NCI-H1436 treated with DMSO at 0.1 percent for 48 hours (cell line): ENCODE data around the gene WNT11.

Source experiments
- DNase-seq: peaks from one replicate; lab custom pipeline; 2025; lab: John Stamatoyannopoulos, UW

WNT11 gene

DNA sequence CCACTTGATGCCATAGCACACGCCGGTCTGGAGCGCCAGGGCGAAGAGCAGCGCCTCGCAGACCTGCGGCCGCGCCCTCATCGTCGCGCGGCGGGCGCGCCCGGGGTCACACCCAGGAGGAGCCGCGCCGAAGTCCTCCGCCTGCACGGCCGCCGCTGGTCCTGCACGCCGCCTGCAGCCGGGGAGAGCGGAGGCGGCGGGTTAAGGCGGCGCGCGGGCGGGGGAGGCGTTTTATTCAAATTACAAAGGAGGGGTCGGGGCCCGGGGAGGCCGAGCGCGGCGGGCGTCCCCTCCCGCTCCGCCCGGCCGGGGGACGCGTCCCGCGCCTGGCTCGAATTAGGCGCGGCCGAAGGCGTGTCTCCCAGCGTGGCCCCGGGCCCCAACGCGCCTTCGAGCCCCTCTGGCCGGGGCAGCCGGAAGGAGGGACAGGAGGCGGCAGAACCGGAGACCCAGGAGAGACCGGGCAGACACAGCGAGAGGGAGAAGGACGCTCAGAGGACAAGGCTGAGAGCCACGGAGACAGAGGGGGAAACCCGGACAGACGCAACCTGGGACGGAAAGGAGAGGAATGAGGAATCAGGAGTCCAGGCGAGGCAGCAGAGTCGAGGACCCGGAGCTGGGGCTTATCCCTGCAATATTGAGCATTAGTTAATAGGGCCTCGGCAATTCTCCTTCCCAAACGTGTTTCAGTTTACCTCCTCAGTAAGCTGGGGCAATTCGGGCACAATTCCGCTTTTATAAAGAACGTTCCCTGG, at the start of gene WNT11:
Gene WNT11, minus strand, starts transcription at position 176 of the 755 bp plus-strand sequence. Its CDS starts 95 bp downstream, at position 81.
- no peak for DNase-seq

DNA sequence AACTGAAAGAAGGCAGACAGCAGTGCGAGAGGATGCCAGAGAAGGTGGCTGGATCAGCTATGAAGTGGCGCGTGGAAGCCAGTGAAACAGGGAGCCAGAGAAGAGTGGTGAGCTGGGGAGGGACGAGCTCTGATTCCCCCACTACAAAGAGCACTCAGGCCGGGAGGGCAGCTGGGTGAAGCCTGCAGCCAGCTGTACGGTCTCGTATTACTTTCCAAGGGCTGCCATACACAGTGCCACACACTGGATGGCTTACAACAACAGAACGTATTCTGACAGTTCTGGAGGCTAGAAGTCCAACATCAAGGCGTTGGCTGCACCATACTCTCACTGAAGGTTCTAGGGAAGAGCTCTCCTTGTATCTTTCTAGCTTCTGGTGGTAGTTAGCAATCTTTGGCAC, 47.1 kb upstream of the WNT11 start:
- no peak for DNase-seq

DNA sequence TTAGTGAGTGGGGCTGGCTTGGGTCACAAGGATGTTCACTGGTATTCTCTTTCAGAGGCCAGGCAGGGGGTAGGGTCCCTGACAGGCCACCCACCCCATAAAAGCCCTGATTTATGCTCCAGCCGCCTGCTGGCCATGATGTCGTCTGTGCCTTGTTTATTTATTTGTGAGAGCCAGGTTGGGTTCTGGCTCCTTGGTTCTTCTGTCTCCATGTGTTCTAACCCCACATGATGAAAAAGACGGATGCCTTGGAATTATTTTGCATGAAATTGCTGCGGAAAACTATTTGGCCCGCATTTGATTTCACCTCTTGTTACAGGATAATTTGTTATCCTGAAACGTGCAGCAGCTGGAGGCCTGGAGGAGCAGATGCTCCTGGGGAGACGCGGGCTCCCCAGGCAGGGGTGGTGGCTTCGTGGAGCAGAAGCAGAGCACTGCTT, 46.3 kb upstream of the WNT11 start:
- no peak for DNase-seq

DNA sequence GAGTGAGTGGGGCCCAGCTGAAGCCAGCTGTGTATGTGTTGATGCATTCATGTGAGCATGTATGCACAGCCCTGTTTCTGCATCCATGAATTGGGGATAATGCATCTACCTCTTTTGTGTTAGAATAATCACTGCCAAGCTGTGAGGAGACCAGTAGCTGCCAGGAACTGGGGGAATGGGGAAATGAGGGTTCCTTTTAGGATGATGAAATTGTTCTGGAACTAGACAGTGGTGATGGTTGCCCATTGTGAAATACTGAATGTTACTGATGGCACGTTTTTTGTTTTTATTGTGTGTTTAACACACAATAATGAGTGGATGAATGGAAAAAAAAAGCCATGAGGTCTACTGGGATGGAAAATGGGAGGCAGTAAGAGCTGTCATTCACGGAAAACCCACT, 45.3 kb upstream of the WNT11 start:
- no peak for DNase-seq

DNA sequence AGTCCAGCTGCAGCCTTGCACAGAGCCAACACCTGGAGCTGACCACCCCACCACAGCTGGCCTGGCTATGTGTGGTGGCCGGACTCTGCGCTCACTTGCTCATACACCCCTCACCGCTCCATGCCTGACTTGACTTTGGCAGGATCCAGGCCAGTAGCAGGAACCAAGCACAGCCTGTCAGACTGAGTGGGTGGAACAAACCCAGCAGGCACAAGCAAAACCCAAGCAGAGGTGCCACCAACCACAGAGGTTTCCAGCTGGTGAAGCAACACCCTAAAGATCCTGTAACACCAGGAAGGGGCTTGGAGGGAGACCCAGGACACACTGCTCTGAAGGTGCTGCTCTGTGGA, 44.9 kb upstream of the WNT11 start:
- DNase-seq: no peak

DNA sequence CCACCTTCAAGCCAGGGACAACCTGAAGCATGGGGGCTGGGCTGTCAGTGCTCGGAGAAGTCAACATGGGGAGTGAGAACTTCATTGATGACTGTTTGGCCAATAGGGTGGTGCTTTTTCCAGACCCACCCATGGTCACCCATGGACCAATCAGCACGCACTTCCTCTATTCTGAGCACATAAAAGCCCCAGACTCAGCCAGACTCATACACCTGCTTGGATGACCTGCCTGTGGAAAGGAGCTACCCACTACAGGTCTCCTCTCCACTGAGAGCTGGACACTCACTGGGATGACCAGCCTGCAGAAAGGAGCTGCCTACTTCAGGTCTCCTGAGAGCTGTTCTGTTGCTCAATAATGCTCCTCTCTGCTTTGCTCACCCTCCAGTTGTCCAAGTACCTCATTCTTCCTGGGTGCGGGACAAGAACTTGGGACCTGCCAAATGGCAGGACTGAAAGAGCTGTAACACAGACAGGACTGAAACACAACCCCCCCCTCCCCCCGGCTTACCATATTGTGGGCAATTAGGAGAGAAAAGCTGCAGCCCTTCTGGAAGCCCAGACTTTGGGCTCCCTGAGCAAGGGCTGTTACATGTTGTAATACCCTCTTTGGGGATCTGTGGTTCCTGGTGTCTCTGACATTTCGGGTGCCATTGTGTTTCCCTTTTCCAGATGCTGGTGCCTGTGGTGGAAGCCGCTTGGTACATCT, 44.4 kb upstream of the WNT11 start:
- no peak for DNase-seq

DNA sequence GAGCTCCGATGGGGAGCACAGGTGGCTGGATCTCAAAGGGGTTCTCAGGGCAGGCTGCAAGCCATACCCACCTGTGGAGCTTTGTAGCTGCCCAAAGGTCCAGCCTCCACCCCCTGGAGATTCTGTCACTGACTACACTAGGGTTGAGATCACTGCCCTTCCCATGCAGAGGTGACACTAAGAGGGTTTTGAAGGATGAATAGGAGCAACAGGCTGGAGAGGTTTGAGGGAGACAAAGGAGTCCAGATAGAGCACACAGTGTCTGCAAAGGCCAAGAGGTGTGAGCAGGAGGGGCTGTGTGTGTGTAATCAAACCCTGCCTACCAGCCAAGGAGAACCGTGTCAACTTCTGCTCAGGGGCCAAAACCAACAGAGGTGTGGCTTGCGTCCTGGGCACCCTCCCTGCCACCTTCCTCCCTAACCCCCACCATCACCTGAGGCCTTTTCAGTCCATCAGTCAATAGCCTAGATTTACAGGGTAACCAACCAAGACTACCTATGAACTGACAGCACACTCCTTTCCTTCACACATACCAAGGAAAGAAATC, 43.0 kb upstream of the WNT11 start:
- DNase-seq: no peak

DNA sequence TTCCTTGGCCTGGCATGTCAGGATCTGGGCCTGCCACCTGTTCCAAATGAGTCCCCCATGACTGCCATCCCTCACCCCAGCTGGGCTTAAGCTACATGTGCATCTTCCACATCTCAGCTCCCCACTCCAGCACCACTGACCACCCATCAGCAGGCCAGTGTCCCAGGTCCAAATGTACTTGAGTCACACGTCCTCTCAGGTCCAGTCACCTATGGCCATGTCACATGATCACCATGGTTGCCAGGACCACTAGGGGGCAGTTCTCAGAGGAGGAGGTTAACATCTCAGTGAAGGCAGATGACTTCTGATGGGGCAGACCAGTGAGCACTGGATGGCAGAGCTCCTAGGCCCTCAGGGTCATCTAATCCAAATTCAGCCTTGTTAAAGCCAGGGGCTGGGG, 41.9 kb upstream of the WNT11 start:
- DNase-seq: no peak

DNA sequence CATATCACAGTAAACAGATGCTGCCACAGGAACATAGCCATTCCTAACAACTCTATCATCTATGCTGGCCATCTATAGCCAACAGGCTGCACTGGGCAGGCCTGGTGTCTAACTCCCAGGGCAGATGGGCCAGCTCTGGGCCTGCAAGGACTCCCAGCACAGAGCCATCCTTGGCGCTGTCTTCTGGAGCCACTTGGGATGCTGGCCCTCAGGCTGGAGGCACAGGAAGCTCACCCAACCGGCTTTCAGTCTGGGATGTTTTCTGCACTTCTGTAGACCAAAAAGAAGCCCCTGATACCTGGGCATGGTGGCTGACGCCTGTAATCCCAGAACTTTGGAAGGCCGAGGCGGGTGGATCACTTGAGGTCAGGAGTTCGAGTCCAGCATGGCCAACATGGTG, 40.8 kb upstream of the WNT11 start:
- DNase-seq: no peak

DNA sequence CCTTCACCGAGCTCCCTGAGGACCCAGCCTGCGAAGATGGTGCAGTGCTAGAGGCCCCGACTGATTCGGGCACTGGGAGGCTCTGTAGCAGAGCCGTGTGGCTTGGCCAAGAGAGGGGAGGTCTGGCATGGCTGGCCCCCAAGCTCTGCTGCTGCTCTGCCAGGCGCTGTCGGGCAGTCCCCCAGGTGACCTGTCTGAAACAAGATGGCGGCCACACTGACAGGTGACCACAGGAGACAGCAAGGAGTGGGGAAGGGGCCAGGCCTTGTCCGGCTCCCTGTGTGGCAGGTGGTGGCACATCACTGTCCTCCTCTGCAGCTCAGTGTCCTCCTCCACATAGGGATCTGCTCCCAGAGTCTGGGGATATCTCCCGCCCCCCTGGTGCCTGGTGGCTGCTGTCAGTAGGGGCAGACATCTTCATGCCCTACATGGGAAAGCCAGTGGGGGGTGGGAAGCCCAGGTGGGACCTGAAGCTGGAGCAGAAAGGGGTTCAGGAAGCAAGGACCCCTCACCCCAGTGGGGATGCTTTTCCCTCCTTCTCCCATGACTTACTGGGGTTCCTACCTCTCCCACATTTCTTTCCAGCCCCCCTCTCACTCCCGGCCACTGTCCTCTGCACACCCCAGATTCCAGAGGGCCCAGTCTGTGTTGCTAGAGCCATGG, 40.1 kb upstream of the WNT11 start:
- DNase-seq: no peak

DNA sequence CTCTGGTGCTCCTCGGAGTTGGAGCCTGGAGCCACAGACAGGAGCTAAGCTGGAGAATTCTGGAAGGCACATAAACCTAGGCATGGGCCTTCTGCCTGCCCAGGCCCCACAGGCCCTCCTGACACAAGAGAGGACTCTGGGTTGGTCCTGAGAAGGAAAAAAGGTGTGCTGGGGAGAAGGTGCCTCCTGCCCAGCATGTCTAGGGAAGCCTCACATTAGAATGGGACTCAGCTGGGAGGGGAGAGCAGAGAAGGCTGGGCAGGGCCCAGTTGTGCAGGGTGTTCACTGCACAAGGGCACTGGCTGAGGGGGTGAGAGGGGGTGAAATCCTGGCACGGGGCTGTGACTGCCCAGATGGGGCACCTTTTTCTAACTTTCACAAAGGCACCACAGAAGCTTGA, 39.4 kb upstream of the WNT11 start:
- no peak for DNase-seq

DNA sequence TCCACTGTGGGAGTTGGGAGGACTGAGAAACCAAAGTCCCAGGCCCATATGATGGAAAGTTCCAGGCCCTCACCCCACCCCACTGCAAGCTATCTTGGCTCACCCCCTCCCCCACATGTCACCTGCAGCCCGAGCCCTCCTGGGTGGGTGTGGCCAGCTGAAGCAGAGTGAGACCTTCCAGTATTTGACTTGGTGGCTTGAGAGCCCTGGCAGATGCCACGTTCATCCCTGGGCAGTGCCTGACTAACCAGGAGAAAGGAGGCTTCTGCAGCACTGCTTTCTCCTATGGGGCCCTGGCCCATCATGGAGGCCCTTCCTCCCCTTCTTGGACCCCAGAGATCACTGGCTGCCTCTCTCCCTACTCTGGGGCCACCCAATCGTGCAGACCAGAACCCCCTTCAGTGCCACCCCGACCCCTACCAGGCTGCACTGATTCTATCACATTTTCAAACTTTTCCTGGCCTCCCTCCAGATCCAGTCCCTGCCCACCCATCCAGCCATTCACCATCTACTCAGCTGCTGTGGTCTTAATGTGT, 38.1 kb upstream of the WNT11 start:
- DNase-seq: no peak

DNA sequence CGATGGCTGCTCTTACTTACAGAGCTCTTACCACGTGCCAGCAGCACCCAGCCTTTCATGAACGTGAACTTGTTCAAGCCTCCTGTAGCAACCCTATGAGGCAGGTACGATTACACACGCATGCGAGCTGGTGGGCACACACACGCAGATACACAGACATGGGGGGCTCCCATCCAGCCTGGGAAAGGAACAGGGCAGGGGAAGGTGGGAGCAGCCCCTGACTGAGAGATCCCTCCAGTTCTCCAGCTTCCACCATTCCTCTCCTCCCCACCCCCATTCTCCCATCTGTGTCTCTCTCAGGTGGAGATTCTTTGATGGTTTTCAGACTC, 37.6 kb upstream of the WNT11 start:
- no peak for DNase-seq

DNA sequence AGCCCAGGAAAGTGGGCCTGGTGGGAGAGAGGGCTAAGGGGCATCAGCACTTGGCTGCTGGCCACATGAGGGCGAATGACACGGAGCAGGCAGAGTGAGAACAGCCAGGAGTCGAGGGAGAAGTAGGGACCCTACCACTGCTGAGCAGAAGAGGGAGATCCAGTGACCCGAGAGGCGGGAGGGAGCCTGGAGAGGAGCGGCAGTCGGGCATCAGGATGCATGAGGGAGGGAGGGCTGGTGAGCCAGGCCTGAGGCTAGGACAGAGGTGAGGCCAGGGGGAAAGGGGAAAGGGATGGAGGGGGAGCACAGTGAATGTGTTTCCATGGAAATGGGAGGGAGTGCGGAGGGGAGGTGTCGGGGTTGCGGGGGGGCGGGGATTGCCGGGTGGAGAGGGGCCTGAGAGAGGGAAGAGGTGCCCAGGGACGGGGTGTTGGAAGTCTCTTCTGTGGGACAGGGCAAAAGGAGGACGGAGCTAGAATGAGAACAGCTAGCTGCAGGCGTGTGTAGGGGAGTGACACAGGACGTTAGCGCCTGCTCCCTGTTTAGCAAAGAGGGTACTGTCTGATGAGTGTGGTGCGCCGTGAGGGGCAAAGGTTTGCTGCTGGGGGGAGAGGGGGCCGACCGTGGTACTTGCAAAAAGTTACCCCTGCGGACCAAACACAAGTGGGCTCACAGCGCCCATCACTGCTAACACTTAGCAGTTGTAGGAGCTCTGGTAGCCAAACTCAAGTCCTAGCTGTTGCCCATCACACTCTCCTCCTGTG, 37.1 kb upstream of the WNT11 start:
- DNase-seq: no peak

DNA sequence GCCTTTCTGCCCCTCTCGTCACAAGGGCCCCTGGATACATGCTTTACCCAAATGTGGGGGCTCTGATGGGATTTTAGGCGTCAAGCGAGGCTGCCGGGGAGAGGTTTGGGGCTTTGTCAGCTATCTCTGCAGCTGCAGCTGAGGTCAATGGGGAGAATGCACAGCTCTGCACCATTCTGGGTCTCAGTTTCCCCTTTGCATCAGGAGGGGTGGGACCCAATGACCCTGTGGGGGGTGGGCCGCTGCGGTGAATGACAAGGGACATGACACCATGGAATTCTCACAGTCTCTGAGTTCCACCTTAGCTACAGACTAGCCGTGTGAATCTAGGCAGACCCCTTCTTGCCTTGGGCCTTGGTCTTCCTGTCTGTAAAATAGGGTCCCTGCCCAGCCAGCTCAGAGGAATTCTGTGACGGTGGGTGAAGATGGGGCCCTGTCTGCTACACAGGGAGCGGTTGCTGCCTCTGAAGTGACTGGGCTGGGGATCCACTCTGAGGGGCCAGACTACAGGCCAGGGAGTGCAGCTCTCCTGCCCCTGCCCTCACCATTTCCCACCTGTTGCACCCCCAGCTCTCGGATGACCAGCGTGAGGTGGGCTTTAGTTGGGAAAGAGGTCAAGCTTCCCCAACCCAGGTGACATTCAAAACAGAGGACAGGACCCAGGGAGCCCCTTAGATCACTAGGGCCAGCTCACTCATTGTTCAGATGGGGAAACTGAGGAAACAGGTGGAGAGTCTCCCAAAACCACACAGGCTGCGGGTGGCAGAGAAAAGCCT, 35.9 kb upstream of the WNT11 start:
- no peak for DNase-seq

DNA sequence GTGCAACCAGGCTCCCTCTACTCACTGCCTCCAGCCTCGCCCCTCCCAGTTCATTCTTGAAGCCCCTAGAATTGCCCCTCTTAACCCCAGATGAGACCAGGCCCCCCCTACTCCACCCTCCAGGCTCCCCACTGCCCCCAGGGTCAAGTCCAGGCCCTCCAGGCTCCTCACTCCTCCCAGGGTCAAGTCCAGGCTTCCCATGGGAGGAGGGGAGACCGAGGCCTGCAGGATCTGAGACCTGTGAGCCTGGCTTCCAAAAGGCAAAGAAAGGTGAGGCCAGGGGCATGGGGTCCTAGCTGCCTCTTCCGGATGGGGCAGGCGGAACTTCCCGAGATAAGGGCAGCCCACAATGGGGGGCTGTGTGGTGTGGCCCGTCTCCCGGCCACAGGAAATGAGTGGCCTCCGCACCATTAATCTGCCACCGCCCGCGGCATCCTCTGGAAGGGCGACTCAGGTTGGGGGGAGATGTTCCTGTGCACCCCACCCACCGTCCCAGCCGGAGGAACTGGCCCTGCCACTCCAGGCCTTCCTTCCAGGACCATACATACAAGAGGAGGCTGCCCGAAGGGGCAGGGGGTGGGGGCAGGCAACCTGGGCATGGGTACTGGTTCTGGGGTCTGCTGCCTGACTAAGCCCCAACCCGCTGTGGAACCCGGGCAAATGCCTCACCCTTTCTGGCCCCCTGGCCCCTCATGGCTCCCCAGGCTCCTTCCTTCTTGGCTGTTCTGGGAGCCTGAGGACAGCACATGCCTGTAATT, 35.1 kb upstream of the WNT11 start:
- DNase-seq: no peak

DNA sequence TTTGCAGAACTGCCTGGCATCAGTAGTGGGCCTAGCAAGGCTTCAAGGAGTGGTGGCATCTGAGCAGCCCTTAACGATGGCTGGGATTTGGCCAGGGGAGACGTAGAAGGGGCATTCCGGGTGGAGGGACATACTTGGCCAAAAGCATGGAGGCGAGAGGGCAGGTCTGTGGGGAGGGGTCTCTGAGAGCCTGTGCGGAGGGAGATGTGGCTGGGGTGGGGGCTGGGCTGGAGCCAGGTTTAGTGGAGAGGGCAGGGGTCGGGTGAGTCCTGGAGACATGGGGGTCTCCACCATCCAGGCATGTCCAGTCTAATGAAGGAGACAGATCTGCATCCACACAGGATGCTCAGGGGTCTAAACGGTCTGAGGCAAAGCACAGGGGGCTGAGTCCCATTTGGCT, 34.4 kb upstream of the WNT11 start:
- DNase-seq: no peak

DNA sequence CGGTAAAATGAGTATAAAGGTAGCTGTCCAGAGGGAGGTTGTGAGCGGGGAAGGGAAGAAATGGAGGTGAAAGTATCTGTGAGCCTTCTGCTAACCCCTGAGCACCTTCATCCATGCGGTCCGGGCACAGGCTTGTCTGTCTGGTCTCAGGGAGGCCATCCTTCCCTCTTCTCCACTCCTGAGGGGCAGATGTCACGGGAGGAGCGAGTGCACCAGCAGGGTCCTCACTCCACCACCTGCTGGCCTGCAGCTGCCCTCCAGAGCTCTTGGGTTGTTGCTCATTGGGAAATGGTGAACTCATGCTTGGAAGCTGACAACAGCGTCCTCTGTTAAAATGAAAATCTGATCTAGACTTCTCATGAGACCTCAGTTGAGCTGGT, 33.8 kb upstream of the WNT11 start:
- DNase-seq: no peak

DNA sequence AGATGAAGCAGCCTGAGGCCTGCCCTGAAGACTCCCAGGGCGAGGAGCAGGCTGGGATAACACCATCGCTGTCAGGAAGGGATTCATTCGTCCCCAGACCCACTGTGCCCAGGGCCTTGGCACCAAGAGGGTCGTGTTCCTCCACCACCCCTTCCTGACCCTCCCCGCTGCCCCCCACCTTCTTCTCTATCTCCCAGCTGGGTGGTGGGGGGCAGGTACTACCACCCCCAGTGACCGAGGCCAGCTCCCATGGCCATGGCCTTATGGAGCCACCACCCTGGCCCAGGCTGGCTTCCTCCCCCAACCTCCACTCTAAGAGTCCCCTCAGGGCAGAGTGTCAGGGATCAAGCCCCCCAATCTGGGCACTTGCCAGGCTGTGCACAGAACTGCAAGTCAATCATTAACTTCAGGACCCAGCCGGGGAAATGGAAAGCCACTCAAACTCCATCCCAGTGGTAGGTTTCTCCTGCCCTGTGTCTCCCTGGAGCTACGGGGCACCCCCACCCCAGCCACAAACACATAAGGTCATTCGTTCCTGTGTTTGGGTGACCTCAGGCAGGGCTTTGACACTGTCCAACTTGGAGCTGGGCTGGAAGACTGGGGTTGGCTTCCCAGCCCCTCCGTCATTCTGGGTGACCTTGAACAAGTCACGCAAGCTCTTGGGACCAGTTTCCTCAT, 33.3 kb upstream of the WNT11 start:
- DNase-seq: no peak

DNA sequence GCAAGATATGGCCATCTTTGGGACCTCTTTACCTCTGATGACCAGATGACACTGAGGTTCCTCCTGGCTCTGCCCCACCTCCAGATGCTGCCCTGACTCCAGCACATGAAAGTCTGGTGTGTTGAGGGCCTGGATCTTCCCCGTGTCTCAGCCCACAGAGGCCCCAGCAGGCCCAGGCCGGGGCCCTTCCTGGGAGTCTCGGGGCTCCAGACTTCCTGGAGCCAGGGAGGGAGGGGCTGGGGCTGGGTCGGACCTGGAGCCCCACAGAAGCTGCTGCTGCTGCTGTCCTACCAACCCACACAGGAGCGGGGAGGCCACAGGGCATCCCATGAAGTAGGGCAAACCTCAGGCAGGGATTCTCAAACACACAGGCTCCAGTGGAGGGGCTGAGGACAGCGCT, 32.2 kb upstream of the WNT11 start:
- DNase-seq: no peak
